ENCODE measurements around the gene TAF4B. TPM values are rescaled to one million over a fixed set of nuclear protein-coding genes. Genes with fewer than 3 reads are reported as not detected.

Gene TAF4B, protein sequence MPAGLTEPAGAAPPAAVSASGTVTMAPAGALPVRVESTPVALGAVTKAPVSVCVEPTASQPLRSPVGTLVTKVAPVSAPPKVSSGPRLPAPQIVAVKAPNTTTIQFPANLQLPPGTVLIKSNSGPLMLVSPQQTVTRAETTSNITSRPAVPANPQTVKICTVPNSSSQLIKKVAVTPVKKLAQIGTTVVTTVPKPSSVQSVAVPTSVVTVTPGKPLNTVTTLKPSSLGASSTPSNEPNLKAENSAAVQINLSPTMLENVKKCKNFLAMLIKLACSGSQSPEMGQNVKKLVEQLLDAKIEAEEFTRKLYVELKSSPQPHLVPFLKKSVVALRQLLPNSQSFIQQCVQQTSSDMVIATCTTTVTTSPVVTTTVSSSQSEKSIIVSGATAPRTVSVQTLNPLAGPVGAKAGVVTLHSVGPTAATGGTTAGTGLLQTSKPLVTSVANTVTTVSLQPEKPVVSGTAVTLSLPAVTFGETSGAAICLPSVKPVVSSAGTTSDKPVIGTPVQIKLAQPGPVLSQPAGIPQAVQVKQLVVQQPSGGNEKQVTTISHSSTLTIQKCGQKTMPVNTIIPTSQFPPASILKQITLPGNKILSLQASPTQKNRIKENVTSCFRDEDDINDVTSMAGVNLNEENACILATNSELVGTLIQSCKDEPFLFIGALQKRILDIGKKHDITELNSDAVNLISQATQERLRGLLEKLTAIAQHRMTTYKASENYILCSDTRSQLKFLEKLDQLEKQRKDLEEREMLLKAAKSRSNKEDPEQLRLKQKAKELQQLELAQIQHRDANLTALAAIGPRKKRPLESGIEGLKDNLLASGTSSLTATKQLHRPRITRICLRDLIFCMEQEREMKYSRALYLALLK
- total RNA-seq (1.4 and 2.0 TPM in 2 replicates), polyA plus RNA-seq (0.85 TPM in 1 of 2 replicates, not detected in the other)

DNA sequence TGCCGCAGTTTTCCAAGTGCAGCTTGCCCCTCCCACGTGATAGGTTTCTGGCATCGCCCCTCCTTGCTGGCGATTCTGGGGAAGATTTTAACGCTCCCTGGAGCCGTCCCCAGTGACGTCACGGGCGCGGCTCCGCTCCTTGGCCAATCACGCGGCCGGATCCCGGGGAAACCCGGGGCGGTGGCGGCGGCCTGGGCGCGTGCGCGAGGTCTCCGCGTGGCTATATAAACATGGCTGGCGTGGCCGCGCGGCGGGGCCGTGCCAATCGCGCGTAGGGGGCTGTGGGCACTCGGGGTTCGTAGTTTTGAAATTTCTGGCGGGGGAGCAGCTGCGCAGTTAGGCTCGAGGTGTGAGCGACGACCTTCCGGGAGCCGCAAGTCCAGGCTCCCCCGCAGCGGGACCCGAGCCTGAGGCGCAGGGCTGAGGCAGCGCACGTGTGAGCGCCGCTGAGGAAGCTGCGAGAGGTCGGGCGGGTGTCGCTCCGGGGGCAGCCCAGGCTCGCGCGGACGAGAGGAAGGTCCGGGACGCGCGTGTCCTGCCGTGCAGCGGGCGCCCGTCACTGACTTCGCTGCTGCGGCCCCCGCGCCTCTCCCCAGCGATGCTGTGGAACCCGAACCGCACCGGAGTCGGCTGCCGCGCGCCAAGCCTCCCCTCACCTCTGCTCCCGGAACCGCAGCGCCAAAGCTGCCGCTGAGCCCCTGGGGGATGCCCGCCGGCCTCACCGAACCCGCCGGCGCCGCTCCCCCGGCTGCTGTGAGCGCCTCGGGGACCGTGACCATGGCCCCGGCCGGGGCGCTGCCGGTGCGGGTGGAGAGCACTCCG, at the start of gene TAF4B:
Gene TAF4B, plus strand, starts transcription at position 217 of the 822 bp plus-strand sequence. Its CDS starts 489 bp downstream, at position 706.
- H2AFZ ChIP-seq = peak within 1 kb of the TSS; percentile 77
- H3K9me3 ChIP-seq (ENCODE audit: low read depth) = no peaks in the 10 kb centered on the region
- H4K20me1 ChIP-seq (ENCODE audit: insufficient read depth, poor library complexity, severe bottlenecking) = no peaks in the 10 kb centered on the region
- WGBS (ENCODE audit: low lambda C conversion rate, missing lambda C conversion rate) = under 1% methylated on average over 73 of the region's 101 CpGs
- H3K4me3 ChIP-seq = peak within 1 kb of the TSS; percentile 46
- no peak for TF ChIP-seq EZH2 (IDR thresholded peaks at IDR 0.05; ENCODE audit: borderline replicate concordance)
- TF ChIP-seq EZH2phosphoT487 (IDR thresholded peaks at IDR 0.05; ENCODE audit: low read depth, severe bottlenecking, unreplicated experiment) = no peak
- TF ChIP-seq, protein P1, sequence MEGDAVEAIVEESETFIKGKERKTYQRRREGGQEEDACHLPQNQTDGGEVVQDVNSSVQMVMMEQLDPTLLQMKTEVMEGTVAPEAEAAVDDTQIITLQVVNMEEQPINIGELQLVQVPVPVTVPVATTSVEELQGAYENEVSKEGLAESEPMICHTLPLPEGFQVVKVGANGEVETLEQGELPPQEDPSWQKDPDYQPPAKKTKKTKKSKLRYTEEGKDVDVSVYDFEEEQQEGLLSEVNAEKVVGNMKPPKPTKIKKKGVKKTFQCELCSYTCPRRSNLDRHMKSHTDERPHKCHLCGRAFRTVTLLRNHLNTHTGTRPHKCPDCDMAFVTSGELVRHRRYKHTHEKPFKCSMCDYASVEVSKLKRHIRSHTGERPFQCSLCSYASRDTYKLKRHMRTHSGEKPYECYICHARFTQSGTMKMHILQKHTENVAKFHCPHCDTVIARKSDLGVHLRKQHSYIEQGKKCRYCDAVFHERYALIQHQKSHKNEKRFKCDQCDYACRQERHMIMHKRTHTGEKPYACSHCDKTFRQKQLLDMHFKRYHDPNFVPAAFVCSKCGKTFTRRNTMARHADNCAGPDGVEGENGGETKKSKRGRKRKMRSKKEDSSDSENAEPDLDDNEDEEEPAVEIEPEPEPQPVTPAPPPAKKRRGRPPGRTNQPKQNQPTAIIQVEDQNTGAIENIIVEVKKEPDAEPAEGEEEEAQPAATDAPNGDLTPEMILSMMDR (IDR thresholded peaks at IDR 0.05; ENCODE audit: poor library complexity) = no peak
- no peaks in the 10 kb centered on the region for H3K4me1 ChIP-seq (ENCODE audit: insufficient read depth)
- peaks cover 23% of the 10 kb centered on the region for H3K27me3 ChIP-seq
- peak within 1 kb of the TSS; percentile 99 for H3K4me2 ChIP-seq
- H3K36me3 ChIP-seq (replicated peaks; ENCODE audit: insufficient read depth, low read depth) = no peaks in the 10 kb centered on the region
- H3K9me2 ChIP-seq (replicated peaks; ENCODE audit: insufficient read depth) = no peaks in the 10 kb centered on the region
- H3K79me2 ChIP-seq = no peaks in the 10 kb centered on the region
- H3K27ac ChIP-seq = no peak within 1 kb of the TSS
- peak; percentile 96 for DNase-seq (ENCODE audit: low spot score)

DNA sequence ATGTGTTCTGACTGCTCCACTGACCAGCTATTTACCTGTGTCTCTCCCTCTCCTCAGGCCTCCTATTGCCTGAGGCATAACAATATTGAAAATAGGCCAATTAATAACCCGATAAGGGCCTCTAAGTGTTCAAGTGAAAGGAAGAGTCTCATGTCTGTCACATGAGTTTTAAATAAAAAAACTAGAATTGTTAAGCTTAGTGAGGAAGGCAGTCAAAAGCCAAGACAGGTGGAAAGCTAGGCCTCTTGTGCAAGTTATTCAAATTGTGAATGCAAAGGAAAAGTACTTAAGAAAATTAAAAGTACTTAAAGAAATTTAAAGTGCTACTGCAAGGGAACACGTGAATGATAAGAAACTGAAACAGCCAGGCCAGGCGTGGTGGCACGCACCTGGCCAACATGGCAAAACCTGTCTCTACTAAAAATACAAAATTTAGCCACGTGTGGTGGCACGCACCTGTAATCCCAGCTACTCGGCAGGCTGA, 44.9 kb upstream of the TAF4B start:
- Histone ChIP-seq H3K4me1 (ENCODE audit: insufficient read depth) (no peaks in the 10 kb centered on the region), H2AFZ (no peak overlapping the region), H3K4me2 (no peak overlapping the region), H3K79me2 (no peaks in the 10 kb centered on the region), H3K4me3 (no peak overlapping the region), H4K20me1 (ENCODE audit: insufficient read depth, poor library complexity, severe bottlenecking) (no peaks in the 10 kb centered on the region), H3K9me2 (replicated peaks; ENCODE audit: insufficient read depth) (no peaks in the 10 kb centered on the region), H3K27me3 (no peaks in the 10 kb centered on the region), H3K27ac (no peak overlapping the region), H3K9me3 (ENCODE audit: low read depth) (no peaks in the 10 kb centered on the region), H3K36me3 (replicated peaks; ENCODE audit: insufficient read depth, low read depth) (no peaks in the 10 kb centered on the region)
- WGBS (ENCODE audit: low lambda C conversion rate, missing lambda C conversion rate) = 91% methylated on average over 7 of the region's 7 CpGs
- TF ChIP-seq EZH2 (IDR thresholded peaks at IDR 0.05; ENCODE audit: borderline replicate concordance) (no peak), EZH2phosphoT487 (IDR thresholded peaks at IDR 0.05; ENCODE audit: low read depth, severe bottlenecking, unreplicated experiment) (no peak)
- TF ChIP-seq, protein P1 (IDR thresholded peaks at IDR 0.05; ENCODE audit: poor library complexity) = no peak
- no peak for DNase-seq (ENCODE audit: low spot score)

DNA sequence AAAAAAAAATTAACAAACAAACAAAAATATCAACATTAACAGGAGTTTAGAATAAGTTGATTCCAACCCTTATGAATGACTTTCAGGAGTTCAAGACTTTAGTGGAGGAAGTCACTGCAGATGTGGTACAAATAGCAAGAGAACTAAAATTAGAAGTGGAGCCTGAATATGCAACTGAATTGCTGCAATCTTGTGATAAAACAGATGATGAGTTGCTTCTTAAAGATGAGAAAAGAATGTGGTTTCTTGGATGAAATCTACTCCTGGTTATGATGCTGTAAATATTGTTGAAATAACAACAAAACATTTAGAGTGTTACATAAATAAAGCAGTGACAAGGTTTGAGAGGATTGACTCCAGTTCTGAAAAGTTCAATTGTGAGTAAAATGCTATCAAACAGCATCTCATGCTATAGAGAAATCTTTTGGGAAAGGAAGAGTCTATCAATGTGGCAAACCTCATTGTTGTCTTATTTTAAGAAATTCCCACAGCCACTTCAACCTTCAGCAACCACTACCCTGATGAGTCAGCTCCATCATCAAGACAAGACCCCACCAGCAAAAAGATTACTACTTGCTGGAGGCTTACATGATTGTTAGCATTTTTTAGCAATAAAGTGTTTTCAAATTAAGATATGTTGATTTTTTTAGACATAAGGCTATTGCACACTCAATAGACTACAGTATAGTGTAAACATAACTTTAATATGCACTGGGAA, 42.7 kb upstream of the TAF4B start:
- Histone ChIP-seq H3K27ac (no peak overlapping the region), H3K4me3 (no peak overlapping the region), H3K9me2 (replicated peaks; ENCODE audit: insufficient read depth) (no peaks in the 10 kb centered on the region), H3K27me3 (no peaks in the 10 kb centered on the region), H3K36me3 (replicated peaks; ENCODE audit: insufficient read depth, low read depth) (no peaks in the 10 kb centered on the region), H3K9me3 (ENCODE audit: low read depth) (no peaks in the 10 kb centered on the region), H4K20me1 (ENCODE audit: insufficient read depth, poor library complexity, severe bottlenecking) (no peaks in the 10 kb centered on the region), H3K4me2 (no peak overlapping the region), H2AFZ (no peak overlapping the region), H3K79me2 (no peaks in the 10 kb centered on the region), H3K4me1 (ENCODE audit: insufficient read depth) (no peaks in the 10 kb centered on the region)
- DNase-seq (ENCODE audit: low spot score) = no peak
- TF ChIP-seq EZH2phosphoT487 (IDR thresholded peaks at IDR 0.05; ENCODE audit: low read depth, severe bottlenecking, unreplicated experiment) (no peak), EZH2 (IDR thresholded peaks at IDR 0.05; ENCODE audit: borderline replicate concordance) (no peak)
- TF ChIP-seq, protein P1 (IDR thresholded peaks at IDR 0.05; ENCODE audit: poor library complexity) = no peak
